Activated T-helper 17 cell treated with anti-CD3 and anti-CD28 coated beads, Interleukin-2, amount 50 U/mL, for 72 hours (primary cell): ENCODE results near the gene ZNF285. TPM values are rescaled to one million over a fixed set of nuclear protein-coding genes. Genes with fewer than 3 reads are reported as not detected.
"Not testable (repeated sequence)": the region's sequence is repeated elsewhere in the genome, so short reads cannot be mapped to it uniquely, and the experiment has no call there.

Experiments used
- ATAC-seq: fragments of 150-1000 bp; cut with Tn5 transposase; replicated peaks from 2 replicates; pipeline ENCODE4 v1.10.0; 2021; ENCODE audit warnings: mild to moderate bottlenecking, moderate library complexity
- H3K27ac Mint-ChIP-seq: one replicate; pipeline ENCODE4 v1.8.0; 2022; ENCODE audit warnings: mixed read lengths
- H3K27me3 Mint-ChIP-seq: one replicate; pipeline ENCODE4 v1.8.0; 2022; ENCODE audit warnings: mixed read lengths
- H3K36me3 Mint-ChIP-seq: one replicate; pipeline ENCODE4 v1.8.0; 2022; ENCODE audit warnings: low read depth, mild to moderate bottlenecking, mixed read lengths
- H3K4me1 Mint-ChIP-seq: one replicate; pipeline ENCODE4 v1.8.0; 2022; ENCODE audit warnings: mixed read lengths
- H3K4me3 Mint-ChIP-seq: one replicate; pipeline ENCODE4 v1.8.0; 2022; ENCODE audit warnings: mild to moderate bottlenecking, mixed read lengths
- H3K9me3 Mint-ChIP-seq: one replicate; pipeline ENCODE4 v1.8.0; 2022; ENCODE audit warnings: mixed read lengths
- total RNA-seq, 2 donors: library from RNA; stranded (reverse); gene quantifications; one replicate each; pipeline ENCODE4 v1.2.3, GENCODE V29; 2022

The ZNF285 gene
- total RNA-seq, 2 donors from 2014 or later, result 1.9 TPM; not detected in 1

- peaks cover 29% of the 10 kb centered on the region for H3K9me3 Mint-ChIP-seq
- no peaks in the 10 kb centered on the region for H3K4me1 Mint-ChIP-seq
- no peaks in the 10 kb centered on the region for H3K27me3 Mint-ChIP-seq
- H3K36me3 Mint-ChIP-seq, result no peaks in the 10 kb centered on the region
- H3K27ac Mint-ChIP-seq, result no peak overlapping the region
- ATAC-seq, result no peak
- no peak overlapping the region for H3K4me3 Mint-ChIP-seq
Measured at GRCh38 chr19:44344255-44344654, 57.2 kb downstream of the ZNF285 start.

- H3K27ac Mint-ChIP-seq, result no peak overlapping the region
- peaks cover 23% of the 10 kb centered on the region for H3K9me3 Mint-ChIP-seq
- no peak for ATAC-seq
- no peak overlapping the region for H3K4me3 Mint-ChIP-seq
- no peaks in the 10 kb centered on the region for H3K4me1 Mint-ChIP-seq
- H3K36me3 Mint-ChIP-seq, result no peaks in the 10 kb centered on the region
- H3K27me3 Mint-ChIP-seq, result no peaks in the 10 kb centered on the region
Measured at GRCh38 chr19:44341794-44342193, 59.6 kb downstream of the ZNF285 start.

- not testable (repeated sequence) for H3K4me3 Mint-ChIP-seq, H3K36me3 Mint-ChIP-seq, H3K27me3 Mint-ChIP-seq, H3K4me1 Mint-ChIP-seq, H3K27ac Mint-ChIP-seq, ATAC-seq
- peaks cover 38% of the 10 kb centered on the region for H3K9me3 Mint-ChIP-seq
Measured at GRCh38 chr19:44334639-44335038, 66.8 kb downstream of the ZNF285 start.

Other genes with a start within 250 kb of the ZNF285 start
- 10 to 100 TPM in 1 of 2 donors, 1 to 10 TPM in 1; 9.2 to 14.5 TPM for gene ZNF226, start 236.5 kb downstream of the ZNF285 start, total RNA-seq
- gene ZNF227, start 189.1 kb downstream of the ZNF285 start, total RNA-seq, result 10 to 100 TPM; 16.7 to 25.7 TPM
- gene ZNF233, start 141.7 kb downstream of the ZNF285 start, total RNA-seq, result under 1 TPM in 1 of 2 donors, not detected in 1; 0.19 TPM
- gene ZNF235, start 96.6 kb downstream of the ZNF285 start, total RNA-seq, result 1 to 10 TPM; 3.6 to 4.2 TPM
- not detected for gene ZNF112, start 44.9 kb downstream of the ZNF285 start, total RNA-seq
- gene ZNF229, start 46.9 kb upstream of the ZNF285 start, total RNA-seq, result under 1 TPM; 0.05 to 0.09 TPM
- gene ZNF180, start 98.9 kb upstream of the ZNF285 start, total RNA-seq, result 10 to 100 TPM in 1 of 2 donors, 1 to 10 TPM in 1; 9.9 to 10.9 TPM
- gene CEACAM20, start 128.1 kb upstream of the ZNF285 start, total RNA-seq, result not detected
- gene IGSF23, start 212.0 kb upstream of the ZNF285 start, total RNA-seq, result not detected
- 10 to 100 TPM in 1 of 2 donors, 1 to 10 TPM in 1; 8.6 to 10.6 TPM for gene PVR, start 242.3 kb upstream of the ZNF285 start, total RNA-seq